HCT116 (cell line): ENCODE results near the gene ATOH8. TPM values are rescaled to one million over a fixed set of nuclear protein-coding genes. Genes with fewer than 3 reads are reported as not detected.

ENCODE experiments used
- ATAC-seq: fragments of 200-7000 bp; cut with Tn5 transposase; 2 replicates; pipeline ENCODE4 v1.9.1; 2020; ENCODE audit warnings: mild to moderate bottlenecking, moderate library complexity
- BruUV-seq: library from RNA; stranded (reverse); fragments of 400-500 nt; replicated peaks from 2 replicates; lab custom pipeline; 2021; lab: Mats Ljungman, UMichigan
- CTCF ChIA-PET: fragments of 300-600 bp; sonication (Branson Sonifier 250); formaldehyde crosslinking; loops from one replicate; lab custom pipeline; 2021; ENCODE audit warnings: antibody characterized with exemption; lab: Charles Lee
- POLR2A ChIA-PET: fragments of 300-600, 350-600 bp; sonication (Branson Sonifier 250); formaldehyde crosslinking; loops from one replicate; lab custom pipeline; 2021; ENCODE audit warnings: antibody characterized with exemption; lab: Charles Lee
- RAD21 ChIA-PET, 2 experiments: fragments of 300-600 bp; sonication (Branson Sonifier 250); formaldehyde crosslinking; loops; one replicate each; lab custom pipeline; 2023; ENCODE audit warnings: low total read pairs in 2 of 2; ENCODE audit not compliant: uncharacterized antibody in 2 of 2, unreplicated experiment in 2 of 2, low non-redundant PET in 1 of 2; lab: Charles Lee
- DNase-seq: peaks from one replicate; pipeline ENCODE4 v3.0.0-alpha.2; 2010; ENCODE audit warnings: low read depth, low spot score
- H2AFZ ChIP-seq: fragments of 200-600 bp; shearing (Covaris generic), sonication (generic); 2 replicates; pipeline ENCODE4 v1.6.1; 2017; ENCODE audit warnings: low read depth, mixed run types, mixed read lengths, antibody characterized with exemption, low read length; ENCODE audit not compliant: poor library complexity, severe bottlenecking
- H3K27ac ChIP-seq: 2 replicates; pipeline ENCODE4 v1.5.1; 2012; ENCODE audit warnings: low read depth, low read length
- H3K27me3 ChIP-seq: fragments of 200-600 bp; sonication (generic); 2 replicates; pipeline ENCODE4 v1.6.1; 2016; ENCODE audit warnings: mixed run types, low read length, mixed read lengths; ENCODE audit not compliant: insufficient read depth
- H3K36me3 ChIP-seq, 2 experiments: fragments of 200-500 bp in 1 of 2; fragments of 200-600 bp in 1 of 2; sonication (Bioruptor generic) in 1 of 2; sonication (generic) in 1 of 2; 2 replicates each; pipeline versions ENCODE4 v1.5.1 to v1.6.1; 2014 to 2016; ENCODE audit warnings: low read length in 2 of 2, inconsistent platforms in 1 of 2, mixed read lengths in 1 of 2, mixed run types in 1 of 2; ENCODE audit not compliant: insufficient read depth in 2 of 2, control insufficient read depth in 1 of 2
- H3K4me1 ChIP-seq, 2 experiments: fragments of 200-600 bp in 1 of 2; sonication (generic) in 1 of 2; 2 replicates each; pipeline versions ENCODE4 v1.5.1 to v1.6.1; 2012 to 2017; ENCODE audit warnings: low read length in 2 of 2, inconsistent platforms in 1 of 2, mild to moderate bottlenecking in 1 of 2, mixed read lengths in 1 of 2, mixed run types in 1 of 2, moderate library complexity in 1 of 2; ENCODE audit not compliant: insufficient read depth in 2 of 2, control insufficient read depth in 1 of 2
- H3K4me2 ChIP-seq: fragments of 200-600 bp; sonication (generic); 2 replicates; pipeline ENCODE4 v1.6.1; 2017; ENCODE audit warnings: mixed run types, low read length, mixed read lengths
- H3K4me3 ChIP-seq, 2 experiments: fragments of 200-600 bp in 1 of 2; sonication (generic) in 1 of 2; replicated peaks in 1 of 2; 2 replicates each; pipeline ENCODE4 v1.5.1; 2011 to 2016; ENCODE audit warnings: low read length in 2 of 2, control low read depth in 1 of 2, low read depth in 1 of 2, mild to moderate bottlenecking in 1 of 2, mixed read lengths in 1 of 2, mixed run types in 1 of 2
- H3K79me2 ChIP-seq: fragments of 200-600 bp; sonication (generic); 2 replicates; pipeline ENCODE4 v1.6.1; 2017; ENCODE audit warnings: mild to moderate bottlenecking, mixed run types, low read length, moderate library complexity, mixed read lengths; ENCODE audit not compliant: insufficient read depth
- H3K9ac ChIP-seq: fragments of 200-600 bp; sonication (generic); 2 replicates; pipeline ENCODE4 v1.6.1; 2016; ENCODE audit warnings: low read length, mixed read lengths
- H3K9me2 ChIP-seq: fragments of 200-600 bp; sonication (generic), shearing (Covaris generic); 2 replicates; pipeline ENCODE4 v1.6.1; 2017; ENCODE audit warnings: mixed run types, mild to moderate bottlenecking, moderate library complexity; ENCODE audit not compliant: insufficient read depth
- H3K9me3 ChIP-seq, 2 experiments: fragments of 200-500 bp in 1 of 2; fragments of 200-600 bp in 1 of 2; sonication (Bioruptor generic) in 1 of 2; sonication (generic) in 1 of 2; 2 replicates each; pipeline ENCODE4 v1.6.1; 2014 to 2017; ENCODE audit warnings: low read length in 2 of 2, mixed read lengths in 2 of 2, inconsistent platforms in 1 of 2, low read depth in 1 of 2, mild to moderate bottlenecking in 1 of 2, mixed run types in 1 of 2, moderate library complexity in 1 of 2; ENCODE audit not compliant: control insufficient read depth in 1 of 2, insufficient read depth in 1 of 2
- H4K20me1 ChIP-seq: fragments of 200-600 bp; sonication (generic), shearing (Covaris generic); 2 replicates; pipeline ENCODE4 v1.6.1; 2017; ENCODE audit warnings: mixed run types, mild to moderate bottlenecking, moderate library complexity; ENCODE audit not compliant: insufficient read depth
- ATF3 ChIP-seq: IDR thresholded peaks from 2 replicates; pipeline ENCODE4 v1.6.1; 2012
- CTCF ChIP-seq, 3 experiments: fragments of 200-600 bp in 1 of 3; sonication (generic) in 1 of 3; IDR thresholded peaks in 2 of 3; conservative IDR thresholded peaks in 1 of 3; 2 replicates each; pipeline ENCODE4 v1.5.1; 2012 to 2017; ENCODE audit warnings: low read depth in 2 of 3, low read length in 2 of 3, antibody characterized with exemption in 1 of 3, borderline replicate concordance in 1 of 3, control low read depth in 1 of 3, mild to moderate bottlenecking in 1 of 3, mixed read lengths in 1 of 3, mixed run types in 1 of 3, moderate library complexity in 1 of 3; ENCODE audit not compliant: insufficient read depth in 1 of 3
- EGR1 ChIP-seq: IDR thresholded peaks from 2 replicates; pipeline ENCODE4 v1.6.1; 2012; ENCODE audit warnings: low read depth
- EZH2 ChIP-seq: fragments of 200-600 bp; sonication (generic); IDR thresholded peaks from 2 replicates; pipeline ENCODE4 v1.6.1; 2017; ENCODE audit warnings: antibody characterized with exemption, mixed run types
- EZH2phosphoT487 ChIP-seq: fragments of 200-600 bp; IDR thresholded peaks from 2 replicates; pipeline ENCODE4 v1.6.1; 2018; ENCODE audit warnings: antibody characterized with exemption, borderline replicate concordance
- JUND ChIP-seq: IDR thresholded peaks from 2 replicates; pipeline ENCODE4 v1.6.1; 2012
- RAD21 ChIP-seq: IDR thresholded peaks from 2 replicates; pipeline ENCODE4 v1.6.1; 2012; ENCODE audit warnings: low read depth, mild to moderate bottlenecking
- REST ChIP-seq: IDR thresholded peaks from 2 replicates; pipeline ENCODE4 v1.6.1; 2012; ENCODE audit warnings: low read depth
- SRF ChIP-seq: IDR thresholded peaks from 2 replicates; pipeline ENCODE4 v1.6.1; 2012; ENCODE audit warnings: low read depth
- TCF7L2 ChIP-seq: IDR thresholded peaks from 2 replicates; pipeline ENCODE4 v1.7.0; 2011; ENCODE audit warnings: borderline replicate concordance, inconsistent platforms; ENCODE audit not compliant: insufficient read depth, insufficient read length; ENCODE audit errors: extremely low read depth
- YY1 ChIP-seq: IDR thresholded peaks from 2 replicates; pipeline ENCODE4 v1.6.1; 2011; ENCODE audit warnings: low read length, low read depth, moderate library complexity, mild to moderate bottlenecking; ENCODE audit not compliant: insufficient replicate concordance; ENCODE audit errors: extremely low read depth
- ZNF274 ChIP-seq: fragments of 200-500 bp; sonication (Bioruptor generic); IDR thresholded peaks from 2 replicates; pipeline ENCODE4 v1.6.1; 2014; ENCODE audit warnings: mild to moderate bottlenecking, low read depth, low read length, inconsistent platforms
- intact Hi-C: fragments of 100-400 bp; cut with micrococcal nuclease; formaldehyde crosslinking; loops from 2 replicates; pipeline ENCODE4 v1.10.0; 2022
- total RNA-seq: library from RNA; stranded (reverse); gene quantifications from one replicate; pipeline ENCODE4 v1.2.1, GENCODE V29; 2021; ENCODE audit not compliant: unreplicated experiment

The ATOH8 gene
- total RNA-seq, 1 experiment from 2014 or later: 0.74 TPM

GRCh38 chr2:85760371-85760770 lies 6.6 kb downstream of the ATOH8 start:
- H4K20me1 ChIP-seq: no peaks in the 10 kb centered on the region
- H3K4me1 ChIP-seq: peaks cover 4 to 8% of the 10 kb centered on the region in 2 experiments
- ChIA-PET RAD21 (interaction anchor here in 1 of 2 experiments (1.3 kb wide), 1 partner anchor 9 kb away, joined by 3 read pairs; no protein-coding TSS in a partner anchor), POLR2A (no interaction called here), CTCF (interaction anchor here (1.0 to 3.8 kb wide), 5 partner anchors 9 to 54 kb away, joined by 3 to 20 read pairs (median 4); no protein-coding TSS in a partner anchor)
- H3K36me3 ChIP-seq: no peaks in the 10 kb centered on the region
- H3K4me2 ChIP-seq: no peak overlapping the region
- no peaks in the 10 kb centered on the region for H3K79me2 ChIP-seq
- TF ChIP-seq EZH2 (no peak), EZH2phosphoT487 (no peak), ATF3 (no peak)
- peaks cover 10% of the 10 kb centered on the region for H3K27me3 ChIP-seq
- no peak overlapping the region for H3K27ac ChIP-seq
- no peak overlapping the region for H3K9ac ChIP-seq
- no peak overlapping the region for H3K4me3 ChIP-seq
- ATAC-seq: no peak
- no peaks in the 10 kb centered on the region for H3K9me2 ChIP-seq
- H2AFZ ChIP-seq: no peak overlapping the region
- intact Hi-C loops: no loop called here
- H3K9me3 ChIP-seq: no peaks in the 10 kb centered on the region
- BruUV-seq: no TSS peak
- no peak for DNase-seq

- Histone ChIP-seq H3K9ac (no peak overlapping the region), H3K9me3 (no peaks in the 10 kb centered on the region), H3K27me3 (peaks cover 5% of the 10 kb centered on the region; the same call in 1 of the 2 replicates), H3K9me2 (no peaks in the 10 kb centered on the region), H3K79me2 (no peaks in the 10 kb centered on the region), H3K27ac (no peak overlapping the region), H3K4me3 (no peak overlapping the region), H4K20me1 (no peaks in the 10 kb centered on the region), H3K4me2 (no peak overlapping the region), H3K4me1 (peaks cover 0 to 6% of the 10 kb centered on the region in 2 experiments; a peak in 2 of 4 replicates), H3K36me3 (no peaks in the 10 kb centered on the region), H2AFZ (no peak overlapping the region)
- ChIA-PET RAD21 (interaction anchor here in 1 of 2 experiments (0.7 to 1.3 kb wide), 2 partner anchors 10 to 18 kb away, joined by 3 read pairs; no protein-coding TSS in a partner anchor), CTCF (interaction anchor here (1.0 to 3.8 kb wide), 5 partner anchors 8 to 67 kb away, joined by 3 to 20 read pairs (median 4); no protein-coding TSS in a partner anchor), POLR2A (interaction anchor here (0.8 kb wide), 1 partner anchor 9 kb away, joined by 3 read pairs; no protein-coding TSS in a partner anchor)
- intact Hi-C loops: no loop called here
- no peak for DNase-seq
- no peak for ATAC-seq
- BruUV-seq: no TSS peak
- TF ChIP-seq YY1 (no peak), JUND (no peak), TCF7L2 (no peak), REST (no peak), EGR1 (no peak), RAD21 (no peak), ZNF274 (no peak), CTCF (IDR thresholded peaks at IDR 0.05 in 2 of 3, conservative IDR thresholded peaks at IDR 0.05 in 1 of 3; ENCODE audit: borderline replicate concordance in 1 of 3, insufficient read depth in 1 of 3, low read depth in 2 of 3, low read length in 2 of 3) (no peak), SRF (no peak)
These were observed 7.1 kb downstream of the ATOH8 start for GRCh38 chr2:85760872-85761271.
